Stimulated activated naive CD4-positive, alpha-beta T cell (primary cell): Measurements from ENCODE around the gene SBF1.

Experiments used
- DNase-seq, 6 experiments: peaks; one replicate each; lab custom pipeline; 2025; lab: John Stamatoyannopoulos, UW

SBF1 gene

DNA sequence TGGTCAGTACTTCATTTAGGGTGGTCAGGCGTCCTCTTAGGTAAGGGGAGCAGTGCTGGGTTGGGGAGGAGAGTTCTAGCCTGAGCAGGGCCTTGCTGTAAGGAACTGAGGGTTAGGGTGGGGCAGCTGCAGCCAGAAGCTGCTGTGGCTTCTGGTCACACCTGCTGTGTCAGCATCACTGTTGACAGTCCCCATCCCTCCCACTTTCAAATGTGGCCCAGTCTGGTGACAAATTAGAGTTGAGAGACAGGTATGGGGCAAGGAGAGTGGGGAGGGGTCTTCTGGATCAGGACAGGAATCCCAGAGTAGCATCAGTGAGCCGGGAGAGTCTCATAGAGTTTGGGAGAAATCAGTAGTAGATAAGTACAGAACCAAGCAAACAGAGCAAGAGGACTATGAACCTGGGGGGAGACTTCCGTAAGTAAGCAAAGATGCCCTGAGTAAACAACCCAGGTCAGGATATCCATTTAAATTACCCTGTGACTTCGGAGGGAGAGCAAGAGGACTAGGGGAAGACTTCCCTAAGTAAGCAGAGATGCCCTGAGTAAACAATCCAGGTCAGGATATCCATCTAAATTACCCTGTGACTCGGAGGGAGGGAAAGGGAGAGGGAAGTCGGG is 78.0 kb downstream of the SBF1 start:
- DNase-seq: no peak
